ENCODE data around the gene SLC8A3. TPM values are rescaled to one million over a fixed set of nuclear protein-coding genes. Genes with fewer than 3 reads are reported as not detected.

SLC8A3 gene
- total RNA-seq, 1 experiment from 2014 or later: 0.13 TPM

- no peak overlapping the region for H2AK5ac ChIP-seq (ENCODE audit: insufficient read length, low read length)
- no peak overlapping the region for H2BK15ac ChIP-seq (ENCODE audit: low read depth, low read length)
- H3K4me1 Mint-ChIP-seq: no peaks in the 10 kb centered on the region
- DNase-seq: no peak
- no peak overlapping the region for H3K27ac Mint-ChIP-seq
- no peak overlapping the region for H3K4me2 ChIP-seq (ENCODE audit: insufficient read depth, insufficient read length, low read length)
- no peaks in the 10 kb centered on the region for H3K79me2 ChIP-seq (ENCODE audit: insufficient read depth, low read length)
- H2BK5ac ChIP-seq (ENCODE audit: insufficient read length, low read length): no peak overlapping the region
- no peaks in the 10 kb centered on the region for H3K9me3 ChIP-seq (ENCODE audit: control insufficient read depth, low read depth, low read length)
- H3K14ac ChIP-seq (ENCODE audit: insufficient read depth, low read length): no peak overlapping the region
- H3K4me3 Mint-ChIP-seq: no peak overlapping the region
- H4K8ac ChIP-seq (replicated peaks; ENCODE audit: insufficient read length, low read depth, low read length): no peak overlapping the region
- no peak overlapping the region for H2BK12ac ChIP-seq (ENCODE audit: insufficient read length, low read depth, low read length)
- H3K27me3 Mint-ChIP-seq (ENCODE audit: low read depth): peaks cover 21% of the 10 kb centered on the region
- no peak overlapping the region for H3K9ac ChIP-seq (ENCODE audit: extremely low read depth, insufficient read length, low read length)
- no peaks in the 10 kb centered on the region for H3K79me1 ChIP-seq (ENCODE audit: insufficient read depth, low read depth, low read length, poor library complexity, severe bottlenecking)
- H3K4ac ChIP-seq (ENCODE audit: low read depth, low read length): no peak overlapping the region
- H3K9me3 Mint-ChIP-seq: no peaks in the 10 kb centered on the region
- H3K27me3 ChIP-seq (ENCODE audit: insufficient read depth, low read length): no peaks in the 10 kb centered on the region
- no peak overlapping the region for H3K56ac ChIP-seq (ENCODE audit: insufficient read length, low read depth, low read length)
- H3K4me1 ChIP-seq (ENCODE audit: insufficient read depth, low read length): no peaks in the 10 kb centered on the region
- no peak overlapping the region for H3K23ac ChIP-seq (ENCODE audit: insufficient read length, low read depth, low read length)
- H4K5ac ChIP-seq (ENCODE audit: insufficient read length, low read depth, low read length): no peak overlapping the region
- no peak overlapping the region for H3K27ac ChIP-seq (ENCODE audit: insufficient read length, low read depth, low read length)
- no peak overlapping the region for H2BK120ac ChIP-seq (ENCODE audit: low read depth, low read length, poor library complexity, severe bottlenecking)
- TF ChIP-seq, protein P1, sequence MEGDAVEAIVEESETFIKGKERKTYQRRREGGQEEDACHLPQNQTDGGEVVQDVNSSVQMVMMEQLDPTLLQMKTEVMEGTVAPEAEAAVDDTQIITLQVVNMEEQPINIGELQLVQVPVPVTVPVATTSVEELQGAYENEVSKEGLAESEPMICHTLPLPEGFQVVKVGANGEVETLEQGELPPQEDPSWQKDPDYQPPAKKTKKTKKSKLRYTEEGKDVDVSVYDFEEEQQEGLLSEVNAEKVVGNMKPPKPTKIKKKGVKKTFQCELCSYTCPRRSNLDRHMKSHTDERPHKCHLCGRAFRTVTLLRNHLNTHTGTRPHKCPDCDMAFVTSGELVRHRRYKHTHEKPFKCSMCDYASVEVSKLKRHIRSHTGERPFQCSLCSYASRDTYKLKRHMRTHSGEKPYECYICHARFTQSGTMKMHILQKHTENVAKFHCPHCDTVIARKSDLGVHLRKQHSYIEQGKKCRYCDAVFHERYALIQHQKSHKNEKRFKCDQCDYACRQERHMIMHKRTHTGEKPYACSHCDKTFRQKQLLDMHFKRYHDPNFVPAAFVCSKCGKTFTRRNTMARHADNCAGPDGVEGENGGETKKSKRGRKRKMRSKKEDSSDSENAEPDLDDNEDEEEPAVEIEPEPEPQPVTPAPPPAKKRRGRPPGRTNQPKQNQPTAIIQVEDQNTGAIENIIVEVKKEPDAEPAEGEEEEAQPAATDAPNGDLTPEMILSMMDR (conservative IDR thresholded peaks at IDR 0.05): no peak
- H4K91ac ChIP-seq (ENCODE audit: insufficient read length, low read depth, low read length): no peak overlapping the region
- H3K36me3 Mint-ChIP-seq (ENCODE audit: insufficient read depth in 1 of 3, low read depth in 3 of 3): no peaks in the 10 kb centered on the region
- no peaks in the 10 kb centered on the region for H3K23me2 ChIP-seq (ENCODE audit: insufficient read length, low read depth, low read length, poor library complexity, severe bottlenecking)
- WGBS (ENCODE audit: extremely low coverage, insufficient read length, low lambda C conversion rate): no CpG with 5 or more reads among the region's 8 CpGs
- no peaks in the 10 kb centered on the region for H4K20me1 ChIP-seq (ENCODE audit: control insufficient read depth, insufficient read depth, insufficient read length)
- no peak overlapping the region for H2AFZ ChIP-seq (ENCODE audit: low read length)
- H3T11ph ChIP-seq (ENCODE audit: low read length): no peak overlapping the region
- H3K18ac ChIP-seq (ENCODE audit: insufficient read length, low read depth, low read length): no peak overlapping the region
- no peak overlapping the region for H2BK20ac ChIP-seq (ENCODE audit: low read depth, low read length, poor library complexity, severe bottlenecking)
Measured at GRCh38 chr14:70171726-70172125, 17.0 kb downstream of the SLC8A3 start.

Data from H9 (cell line).